NCI-H128 (cell line): ENCODE measurements around the gene OR2H1.
"Not testable (repeated sequence)": the region's sequence is repeated elsewhere in the genome, so short reads cannot be mapped to it uniquely, and the experiment has no call there.

Experiments
- DNase-seq: peaks from one replicate; lab custom pipeline; 2025; ENCODE audit not compliant: unreplicated experiment; lab: John Stamatoyannopoulos, UW

Gene OR2H1

GRCh38 chr6:29456971-29457370 is at the start of gene OR2H1, which contains the start of gene OR11A1:
Gene OR2H1 (plus strand): TSS chr6:29457155. CDS start chr6:29461770, 4,615 bp downstream.
Gene OR11A1 (minus strand): TSS chr6:29457071. CDS start chr6:29427641, 29,430 bp downstream.
- DNase-seq, result no peak

GRCh38 chr6:29414588-29414987 is 42.4 kb upstream of the OR2H1 start, which contains the start of gene OR12D1:
Gene OR12D1 (plus strand): TSS chr6:29414928.
- DNase-seq, result no peak

- no peak for DNase-seq
Observed at GRCh38 chr6:29419516-29419915, 37.4 kb upstream of the OR2H1 start.

GRCh38 chr6:29424168-29424567 is 32.8 kb upstream of the OR2H1 start:
- no peak for DNase-seq

- DNase-seq, result no peak
Observed at GRCh38 chr6:29424575-29424974, 32.4 kb upstream of the OR2H1 start.

- DNase-seq, result no peak
Observed at GRCh38 chr6:29425075-29425474, 31.9 kb upstream of the OR2H1 start.

GRCh38 chr6:29426654-29427053 is 30.3 kb upstream of the OR2H1 start:
- no peak for DNase-seq

- not testable (repeated sequence) for DNase-seq
Observed at GRCh38 chr6:29436730-29437129, 20.2 kb upstream of the OR2H1 start.

GRCh38 chr6:29439006-29439405 is 17.9 kb upstream of the OR2H1 start, which contains the start of gene OR10C1:
Gene OR10C1 (plus strand): TSS chr6:29439306. CDS start chr6:29440016, 710 bp downstream.
- no peak for DNase-seq

GRCh38 chr6:29442719-29443118 is 14.2 kb upstream of the OR2H1 start:
- no peak for DNase-seq

- not testable (repeated sequence) for DNase-seq
Observed at GRCh38 chr6:29444031-29444430, 12.9 kb upstream of the OR2H1 start.

- DNase-seq, result no peak
Observed at GRCh38 chr6:29447670-29448069, 9.3 kb upstream of the OR2H1 start.

- DNase-seq, result no peak
Observed at GRCh38 chr6:29451471-29452193, 5.3 kb upstream of the OR2H1 start.

GRCh38 chr6:29461021-29461814 is 4.3 kb downstream of the OR2H1 start:
- no peak for DNase-seq

- no peak for DNase-seq
Observed at GRCh38 chr6:29462022-29462421, 5.1 kb downstream of the OR2H1 start.

- no peak for DNase-seq
Observed at GRCh38 chr6:29465279-29465678, 8.3 kb downstream of the OR2H1 start.

GRCh38 chr6:29465801-29466200 is 8.8 kb downstream of the OR2H1 start:
- no peak for DNase-seq

- no peak for DNase-seq
Observed at GRCh38 chr6:29466241-29466640, 9.3 kb downstream of the OR2H1 start.

GRCh38 chr6:29474996-29475395 is 18.0 kb downstream of the OR2H1 start:
- DNase-seq, result no peak

GRCh38 chr6:29477923-29478450 is 21.0 kb downstream of the OR2H1 start:
- no peak for DNase-seq

- DNase-seq, result no peak
Observed at GRCh38 chr6:29478740-29479139, 21.8 kb downstream of the OR2H1 start.

GRCh38 chr6:29479560-29479959 is 22.6 kb downstream of the OR2H1 start:
- DNase-seq, result no peak
